ENCODE data around the gene WSCD1. TPM values are rescaled to one million over a fixed set of nuclear protein-coding genes. Genes with fewer than 3 reads are reported as not detected.

WSCD1 gene
- total and polyA plus RNA-seq, 2 of the 4 experiments (the other 2 are of a cell fraction), result 0.07 TPM; not detected in 1

DNA sequence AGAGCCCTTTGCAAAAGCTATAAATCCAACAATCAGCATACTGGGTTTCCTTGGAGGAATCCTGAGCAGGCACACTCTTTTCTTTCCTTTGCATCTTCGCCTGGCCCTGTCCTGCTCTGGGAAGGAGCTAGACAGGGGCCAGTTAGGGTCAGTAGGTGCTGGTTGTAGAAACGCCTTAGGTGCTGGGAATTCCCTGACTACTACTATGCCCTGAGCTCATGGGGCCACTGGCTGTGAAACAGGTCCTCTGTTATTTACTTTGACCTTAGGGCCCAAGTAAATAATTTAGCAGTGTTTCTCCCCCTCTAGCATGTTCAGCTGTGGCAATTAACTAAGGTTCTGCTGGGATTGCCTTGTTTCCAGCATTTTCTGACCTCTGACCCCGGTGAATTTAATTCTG lies 15.8 kb upstream of the WSCD1 start:
- no peak overlapping the region for H2AK5ac ChIP-seq (ENCODE audit: low read depth, low read length)
- no peaks in the 10 kb centered on the region for H3K36me3 ChIP-seq (ENCODE audit: control insufficient read depth, insufficient read depth, low read length)
- H3K27me3 ChIP-seq (ENCODE audit: control insufficient read depth, insufficient read depth, low read length), result no peaks in the 10 kb centered on the region
- no peaks in the 10 kb centered on the region for H3K79me1 ChIP-seq (ENCODE audit: low read depth in 1 of 2, low read length in 2 of 2)
- ATAC-seq (ENCODE audit: low read depth), result no peak
- H3K4me2 ChIP-seq (ENCODE audit: low read depth, low read length), result no peak overlapping the region
- ChIA-PET POLR2A (ENCODE audit: unreplicated experiment) (no interaction called here), CTCF (no interaction called here)
- no peaks in the 10 kb centered on the region for H3K9me1 ChIP-seq (ENCODE audit: insufficient read depth, low read length)
- no TSS peak for BruUV-seq (replicated peaks)
- H2BK20ac ChIP-seq (ENCODE audit: low read depth, low read length), result no peak overlapping the region
- no peaks in the 10 kb centered on the region for H3K9me3 ChIP-seq (ENCODE audit: control insufficient read depth, insufficient read depth, low read length)
- TF ChIP-seq, protein P1, sequence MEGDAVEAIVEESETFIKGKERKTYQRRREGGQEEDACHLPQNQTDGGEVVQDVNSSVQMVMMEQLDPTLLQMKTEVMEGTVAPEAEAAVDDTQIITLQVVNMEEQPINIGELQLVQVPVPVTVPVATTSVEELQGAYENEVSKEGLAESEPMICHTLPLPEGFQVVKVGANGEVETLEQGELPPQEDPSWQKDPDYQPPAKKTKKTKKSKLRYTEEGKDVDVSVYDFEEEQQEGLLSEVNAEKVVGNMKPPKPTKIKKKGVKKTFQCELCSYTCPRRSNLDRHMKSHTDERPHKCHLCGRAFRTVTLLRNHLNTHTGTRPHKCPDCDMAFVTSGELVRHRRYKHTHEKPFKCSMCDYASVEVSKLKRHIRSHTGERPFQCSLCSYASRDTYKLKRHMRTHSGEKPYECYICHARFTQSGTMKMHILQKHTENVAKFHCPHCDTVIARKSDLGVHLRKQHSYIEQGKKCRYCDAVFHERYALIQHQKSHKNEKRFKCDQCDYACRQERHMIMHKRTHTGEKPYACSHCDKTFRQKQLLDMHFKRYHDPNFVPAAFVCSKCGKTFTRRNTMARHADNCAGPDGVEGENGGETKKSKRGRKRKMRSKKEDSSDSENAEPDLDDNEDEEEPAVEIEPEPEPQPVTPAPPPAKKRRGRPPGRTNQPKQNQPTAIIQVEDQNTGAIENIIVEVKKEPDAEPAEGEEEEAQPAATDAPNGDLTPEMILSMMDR (conservative IDR thresholded peaks at IDR 0.05; ENCODE audit: low read depth, low read length), result no peak
- H2BK5ac ChIP-seq (ENCODE audit: low read depth, low read length, poor library complexity, severe bottlenecking), result no peak overlapping the region
- no peak overlapping the region for H3K27ac ChIP-seq (ENCODE audit: insufficient read depth, low read length)
- dilution Hi-C loops (cut with HindIII; ENCODE audit: low sequenced_read_pairs, unreplicated experiment) (no loop called here), in situ Hi-C loops (cut with MboI; ENCODE audit: low sequenced_read_pairs) (no loop called here), intact Hi-C loops (cut with micrococcal nuclease) (no loop called here)
- H3K9ac ChIP-seq (ENCODE audit: low read depth, low read length), result no peak overlapping the region
- H2BK15ac ChIP-seq (ENCODE audit: low read depth, low read length), result no peak overlapping the region
- no peak overlapping the region for H3K14ac ChIP-seq (replicated peaks; ENCODE audit: low read depth, low read length)
- H2AFZ ChIP-seq (replicated peaks; ENCODE audit: low read length, poor library complexity), result no peak overlapping the region
- H3K18ac ChIP-seq (ENCODE audit: low read depth, low read length), result no peak overlapping the region
- no peak overlapping the region for H3K23ac ChIP-seq (ENCODE audit: low read depth, low read length)
- no peak overlapping the region for H3K4ac ChIP-seq (ENCODE audit: low read depth, low read length)
- WGBS, 2 experiments (ENCODE audit: extremely low coverage in 2 of 2, insufficient read length in 1 of 2), result no CpG with 5 or more reads among the region's 3 CpGs
- H3K56ac ChIP-seq (ENCODE audit: extremely low read depth, insufficient read depth, low read length), result no peak overlapping the region
- H3K4me1 ChIP-seq (ENCODE audit: control insufficient read depth, insufficient read depth, low read length), result no peaks in the 10 kb centered on the region
- no peak for DNase-seq
- H4K91ac ChIP-seq (ENCODE audit: insufficient read depth, low read depth, low read length), result no peak overlapping the region
- no peak overlapping the region for H3K4me3 ChIP-seq (ENCODE audit: insufficient read depth, low read depth, low read length)
- H2BK120ac ChIP-seq (ENCODE audit: low read depth, low read length), result no peak overlapping the region
- no peak overlapping the region for H4K8ac ChIP-seq (ENCODE audit: low read depth in 2 of 2, low read length in 2 of 2)
- H4K20me1 ChIP-seq (ENCODE audit: insufficient read depth, low read length), result no peaks in the 10 kb centered on the region
- H4K5ac ChIP-seq (ENCODE audit: low read depth, low read length), result no peak overlapping the region
- H2AK9ac ChIP-seq (replicated peaks; ENCODE audit: low read depth, low read length, poor library complexity), result no peak overlapping the region

All from IMR-90 (cell line).